BLaER1 treated with 17β-estradiol and CSF1 and Interleukin-3, amounts not matched to agents 10 nM and 100 nM (cell line): Measurements from ENCODE around the gene IGHMBP2.

Experiments
- H3K27ac ChIP-seq, 11 experiments: shearing (Covaris generic); formaldehyde crosslinking; 2 replicates each; pipeline ENCODE4 v1.8.1; 2022
- H3K27me3 ChIP-seq, 11 experiments: shearing (Covaris generic); formaldehyde crosslinking; 2 replicates each; pipeline ENCODE4 v1.8.1; 2022
- H3K36me3 ChIP-seq, 11 experiments: shearing (Covaris generic); formaldehyde crosslinking; 2 replicates each; pipeline ENCODE4 v1.8.1; 2022
- H3K4me1 ChIP-seq, 10 experiments: shearing (Covaris generic); formaldehyde crosslinking; 2 replicates each; pipeline ENCODE4 v1.8.1; 2022
- H3K4me2 ChIP-seq, 11 experiments: shearing (Covaris generic); formaldehyde crosslinking; 2 replicates each; pipeline ENCODE4 v1.8.1; 2022
- H3K4me3 ChIP-seq, 10 experiments: shearing (Covaris generic); formaldehyde crosslinking; 2 replicates each; pipeline ENCODE4 v1.8.1; 2022
- H3K9ac ChIP-seq, 11 experiments: shearing (Covaris generic); formaldehyde crosslinking; 2 replicates each; pipeline ENCODE4 v1.8.1; 2022
- H3K9me3 ChIP-seq, 11 experiments: shearing (Covaris generic); formaldehyde crosslinking; replicated peaks in 1 of 11; 2 replicates each; pipeline ENCODE4 v1.8.1; 2022
- H4K20me1 ChIP-seq, 11 experiments: shearing (Covaris generic); formaldehyde crosslinking; 2 replicates each; pipeline ENCODE4 v1.8.1; 2022
- Cebpa-rat ChIP-seq, 11 experiments: shearing (Covaris generic); IDR thresholded peaks; 2 replicates each; pipeline ENCODE4 v1.8.1; 2022

IGHMBP2 gene

GRCh38 chr11:68893282-68893681 lies 10.4 kb upstream of the IGHMBP2 start:
- Histone ChIP-seq H3K9me3 (no peaks in the 10 kb centered on the region), H3K4me3 (no peak overlapping the region), H4K20me1 (peaks cover 0 to 81% (median 33%) of the 10 kb centered on the region in 11 experiments; a peak in 17 of 22 replicates), H3K9ac (no peak overlapping the region), H3K27ac (no peak overlapping the region), H3K27me3 (no peaks in the 10 kb centered on the region), H3K36me3 (peaks cover 79 to 90% (median 84%) of the 10 kb centered on the region in 11 experiments), H3K4me2 (no peak overlapping the region), H3K4me1 (peaks cover 15 to 26% (median 22%) of the 10 kb centered on the region in 10 experiments)
- TF ChIP-seq Cebpa-rat (IDR thresholded peaks at IDR 0.05): no peak

- Histone ChIP-seq H3K9ac (no peak overlapping the region), H3K4me3 (no peak overlapping the region), H3K36me3 (peaks cover 84 to 99% (median 94%) of the 10 kb centered on the region in 11 experiments), H3K27me3 (no peaks in the 10 kb centered on the region), H3K4me1 (peaks cover 4 to 14% (median 9%) of the 10 kb centered on the region in 10 experiments), H3K4me2 (no peak overlapping the region), H3K27ac (no peak overlapping the region), H4K20me1 (peaks cover 0 to 90% (median 49%) of the 10 kb centered on the region in 11 experiments; a peak in 21 of 22 replicates), H3K9me3 (no peaks in the 10 kb centered on the region)
- TF ChIP-seq Cebpa-rat (IDR thresholded peaks at IDR 0.05): no peak
Measured at GRCh38 chr11:68896171-68896959, 7.3 kb upstream of the IGHMBP2 start.

GRCh38 chr11:68897441-68897840 lies 6.2 kb upstream of the IGHMBP2 start:
- H3K4me3 ChIP-seq: no peak overlapping the region
- no peaks in the 10 kb centered on the region for H3K9me3 ChIP-seq
- H3K4me1 ChIP-seq: peaks cover 7 to 19% (median 14%) of the 10 kb centered on the region in 10 experiments
- H3K27me3 ChIP-seq: no peaks in the 10 kb centered on the region
- H4K20me1 ChIP-seq: peaks cover 0 to 92% (median 44%) of the 10 kb centered on the region in 11 experiments; a peak in 21 of 22 replicates
- peaks cover 78 to 94% (median 88%) of the 10 kb centered on the region in 11 experiments for H3K36me3 ChIP-seq
- H3K9ac ChIP-seq: no peak overlapping the region
- no peak overlapping the region for H3K4me2 ChIP-seq
- H3K27ac ChIP-seq: no peak overlapping the region
- TF ChIP-seq Cebpa-rat (IDR thresholded peaks at IDR 0.05): no peak

GRCh38 chr11:68900835-68901381 lies 2.8 kb upstream of the IGHMBP2 start:
- no peak overlapping the region for H3K9ac ChIP-seq
- peaks cover 0 to 83% (median 53%) of the 10 kb centered on the region in 11 experiments; a peak in 21 of 22 replicates for H4K20me1 ChIP-seq
- no peak for TF ChIP-seq Cebpa-rat (IDR thresholded peaks at IDR 0.05)
- H3K27ac ChIP-seq: no peak overlapping the region
- no peaks in the 10 kb centered on the region for H3K27me3 ChIP-seq
- H3K4me2 ChIP-seq: peak overlapping the region in 2 of 11 experiments; percentile 91 to 93; a peak in 2 of 22 replicates
- no peaks in the 10 kb centered on the region for H3K9me3 ChIP-seq
- no peak overlapping the region for H3K4me3 ChIP-seq
- peaks cover 45 to 62% (median 55%) of the 10 kb centered on the region in 11 experiments for H3K36me3 ChIP-seq
- H3K4me1 ChIP-seq: peaks cover 26 to 40% (median 35%) of the 10 kb centered on the region in 10 experiments

GRCh38 chr11:68904248-68904847 lies 657 bp downstream of the IGHMBP2 start:
- Histone ChIP-seq H3K4me3 (peak overlapping the region; percentile 83 to 98 (median 92)), H3K9ac (peak overlapping the region; percentile 88 to 97 (median 91)), H3K36me3 (peaks cover 38 to 60% (median 48%) of the 10 kb centered on the region in 11 experiments), H3K27me3 (no peaks in the 10 kb centered on the region), H3K4me1 (peaks cover 26 to 40% (median 35%) of the 10 kb centered on the region in 10 experiments), H4K20me1 (peaks cover 0 to 58% (median 39%) of the 10 kb centered on the region in 11 experiments; a peak in 21 of 22 replicates), H3K4me2 (peak overlapping the region; percentile 82 to 98 (median 91)), H3K9me3 (no peaks in the 10 kb centered on the region), H3K27ac (peak overlapping the region; percentile 77 to 90 (median 84))
- no peak for TF ChIP-seq Cebpa-rat (IDR thresholded peaks at IDR 0.05)

GRCh38 chr11:68905421-68906360 lies 2.0 kb downstream of the IGHMBP2 start:
- peak overlapping the region; percentile 88 to 97 (median 91); a peak in 12 of 22 replicates for H3K9ac ChIP-seq
- H3K36me3 ChIP-seq: peaks cover 39 to 60% (median 48%) of the 10 kb centered on the region in 11 experiments
- H3K4me1 ChIP-seq: peaks cover 26 to 40% (median 35%) of the 10 kb centered on the region in 10 experiments
- peak overlapping the region in 3 of 10 experiments; percentile 91 to 98 (median 94); a peak in 2 of 20 replicates for H3K4me3 ChIP-seq
- no peaks in the 10 kb centered on the region for H3K9me3 ChIP-seq
- H3K27me3 ChIP-seq: no peaks in the 10 kb centered on the region
- no peak overlapping the region for H3K27ac ChIP-seq
- peaks cover 0 to 45% (median 27%) of the 10 kb centered on the region in 11 experiments; a peak in 20 of 22 replicates for H4K20me1 ChIP-seq
- peak overlapping the region; percentile 82 to 98 (median 91) for H3K4me2 ChIP-seq
- no peak for TF ChIP-seq Cebpa-rat (IDR thresholded peaks at IDR 0.05)

GRCh38 chr11:68908273-68908672 lies 4.6 kb downstream of the IGHMBP2 start:
- TF ChIP-seq Cebpa-rat (IDR thresholded peaks at IDR 0.05): no peak
- Histone ChIP-seq H3K27ac (no peak overlapping the region), H3K4me3 (no peak overlapping the region), H4K20me1 (peaks cover 0 to 23% (median 11%) of the 10 kb centered on the region in 11 experiments; a peak in 10 of 22 replicates), H3K36me3 (peaks cover 56 to 76% (median 70%) of the 10 kb centered on the region in 11 experiments), H3K4me1 (peaks cover 11 to 15% (median 14%) of the 10 kb centered on the region in 10 experiments), H3K9ac (no peak overlapping the region), H3K27me3 (no peaks in the 10 kb centered on the region), H3K9me3 (no peaks in the 10 kb centered on the region), H3K4me2 (no peak overlapping the region)

GRCh38 chr11:68910965-68911364 lies 7.3 kb downstream of the IGHMBP2 start:
- Histone ChIP-seq H4K20me1 (peaks cover 0 to 15% (median 3%) of the 10 kb centered on the region in 11 experiments; a peak in 9 of 22 replicates), H3K36me3 (peaks cover 82 to 99% (median 94%) of the 10 kb centered on the region in 11 experiments), H3K4me1 (no peaks in the 10 kb centered on the region; a peak in 2 of 20 replicates), H3K9me3 (no peaks in the 10 kb centered on the region), H3K9ac (no peak overlapping the region), H3K4me3 (no peak overlapping the region), H3K4me2 (no peak overlapping the region), H3K27me3 (no peaks in the 10 kb centered on the region), H3K27ac (no peak overlapping the region)
- no peak for TF ChIP-seq Cebpa-rat (IDR thresholded peaks at IDR 0.05)
